ENCODE measurements around the gene SLC26A8.
"Not testable (repeated sequence)": the region's sequence is repeated elsewhere in the genome, so short reads cannot be mapped to it uniquely, and the experiment has no call there.

The SLC26A8 gene

DNA sequence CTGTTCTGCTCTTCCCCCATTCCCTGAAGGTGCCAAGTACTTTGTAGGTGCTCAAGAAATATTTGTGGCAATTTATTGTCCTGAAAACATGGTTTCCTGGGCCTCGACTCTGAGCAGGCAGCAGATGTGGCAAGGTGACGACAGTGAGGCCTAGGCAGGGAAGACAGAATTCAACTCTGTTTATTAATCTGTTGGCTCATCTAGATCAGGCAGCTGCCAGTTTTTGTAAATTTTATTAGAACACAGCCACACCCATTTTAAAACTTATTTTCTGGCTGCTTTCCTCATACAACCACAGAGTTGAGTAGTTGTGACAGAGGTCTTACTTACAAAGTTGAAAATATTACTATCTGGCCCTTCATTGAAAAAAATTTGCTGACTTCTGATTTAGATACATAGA lies 27.7 kb upstream of the SLC26A8 start:
- DNase-seq (ENCODE audit: low read depth, low spot score): no peak

- no peak for DNase-seq (ENCODE audit: low read depth, low spot score)
These were observed 26.7 kb upstream of the SLC26A8 start for GRCh38 chr6:36050947-36051710.

DNA sequence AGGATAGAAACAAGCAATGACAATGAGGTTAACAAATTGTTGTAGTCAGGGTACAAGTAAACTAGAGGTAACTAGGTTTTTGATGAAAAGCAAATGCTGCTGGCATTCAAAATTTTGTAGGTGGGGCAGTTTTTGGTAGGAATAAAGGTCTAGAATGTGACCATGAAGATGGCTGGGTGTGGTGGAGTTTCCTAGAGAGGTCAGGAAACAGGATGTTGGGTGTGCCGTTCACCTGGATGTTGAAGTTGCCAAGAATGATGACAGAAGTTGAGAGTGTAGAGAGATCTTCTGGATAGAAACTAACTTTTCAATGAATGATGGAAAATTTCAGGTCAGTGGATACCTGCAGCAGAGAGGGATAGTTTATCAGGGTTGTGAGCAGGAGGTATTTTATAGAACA lies 25.9 kb upstream of the SLC26A8 start:
- DNase-seq (ENCODE audit: low read depth, low spot score): no peak

DNA sequence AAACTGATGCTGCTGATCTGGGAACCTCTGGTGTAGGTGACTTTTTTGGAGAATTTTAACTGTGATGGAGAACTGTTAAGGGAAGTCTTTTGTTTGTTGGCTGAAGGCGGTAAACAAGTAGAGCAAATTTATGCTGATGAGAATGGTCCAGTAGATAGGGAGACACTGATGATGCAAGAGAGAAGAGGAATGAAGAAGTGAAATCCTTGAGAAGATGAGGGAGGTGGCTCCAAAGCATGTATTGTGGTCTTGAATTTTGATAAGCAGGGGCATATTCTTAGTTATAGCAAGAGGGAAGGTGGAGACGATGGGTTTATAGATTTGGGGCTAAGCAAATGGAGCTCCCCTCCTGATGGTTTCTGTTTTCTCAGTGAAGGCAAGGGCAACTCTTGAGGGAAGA lies 25.1 kb upstream of the SLC26A8 start:
- DNase-seq (ENCODE audit: low read depth, low spot score): no peak

- DNase-seq (ENCODE audit: low read depth, low spot score): no peak
These were observed 18.3 kb upstream of the SLC26A8 start for GRCh38 chr6:36042618-36043260.

DNA sequence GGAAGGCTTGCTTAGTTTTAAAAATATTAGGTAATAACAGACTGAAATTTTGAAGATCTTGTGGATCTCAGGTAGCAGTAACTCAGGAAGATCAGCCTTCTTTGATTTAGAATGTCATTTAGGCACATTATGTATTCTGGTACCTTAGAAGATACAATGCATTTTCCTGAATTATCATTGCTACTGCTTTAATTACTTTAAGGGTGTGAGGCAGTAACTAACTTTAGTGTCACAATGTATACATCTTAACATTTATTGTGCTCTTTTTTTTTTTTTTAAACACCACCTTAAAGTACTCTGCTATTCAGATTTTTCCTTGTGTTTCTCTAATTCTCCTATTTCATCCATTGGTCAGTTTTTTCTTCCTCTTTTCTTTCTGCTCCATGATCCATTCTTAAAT lies 16.5 kb upstream of the SLC26A8 start:
- no peak for DNase-seq (ENCODE audit: low read depth, low spot score)

- DNase-seq (ENCODE audit: low read depth, low spot score): no peak
These were observed 14.7 kb upstream of the SLC26A8 start for GRCh38 chr6:36039112-36039511.

GRCh38 chr6:36038120-36038876 lies 13.9 kb upstream of the SLC26A8 start:
- no peak for DNase-seq (ENCODE audit: low read depth, low spot score)

DNA sequence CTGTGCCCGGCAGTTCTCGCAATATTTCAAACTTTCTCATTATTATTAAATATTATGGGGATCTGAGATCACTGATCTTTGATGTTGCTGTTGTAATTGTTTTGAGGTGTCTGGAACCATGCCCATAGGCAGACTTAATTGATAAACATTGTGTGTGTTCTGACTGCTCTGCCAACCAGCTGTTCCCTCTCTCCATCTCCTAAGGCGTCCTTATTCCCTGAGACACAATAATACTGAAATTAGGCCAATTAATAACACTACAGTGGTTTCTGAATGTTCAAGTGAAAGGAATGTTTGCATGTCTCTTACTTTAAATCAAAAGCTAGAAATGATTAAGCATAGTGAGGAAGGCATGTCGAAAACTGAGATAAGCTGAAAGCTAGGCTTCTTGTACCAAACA lies 10.8 kb upstream of the SLC26A8 start:
- DNase-seq (ENCODE audit: low read depth, low spot score): no peak

DNA sequence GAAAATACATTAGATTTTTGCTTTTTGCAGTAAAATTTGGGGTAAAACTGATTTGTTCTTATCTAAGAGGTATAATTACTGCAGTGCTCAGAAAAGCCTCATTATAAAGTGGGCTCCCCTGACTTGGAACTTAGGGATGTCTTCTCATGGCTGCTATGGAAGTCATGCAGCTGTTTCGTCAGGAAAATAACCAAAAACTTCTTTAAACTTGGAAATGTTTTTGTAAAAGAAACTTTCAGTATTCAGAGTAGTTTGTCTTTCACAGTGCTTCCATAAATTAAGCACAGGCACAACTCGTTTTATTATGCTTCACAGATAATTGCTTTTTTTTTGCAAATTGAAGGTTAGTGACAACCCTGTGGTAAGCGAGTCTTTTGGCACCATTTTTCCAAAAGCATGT lies 10.0 kb upstream of the SLC26A8 start:
- DNase-seq (ENCODE audit: low read depth, low spot score): no peak

- DNase-seq (ENCODE audit: low read depth, low spot score): no peak
These were observed 9.5 kb upstream of the SLC26A8 start for GRCh38 chr6:36033935-36034334.

DNA sequence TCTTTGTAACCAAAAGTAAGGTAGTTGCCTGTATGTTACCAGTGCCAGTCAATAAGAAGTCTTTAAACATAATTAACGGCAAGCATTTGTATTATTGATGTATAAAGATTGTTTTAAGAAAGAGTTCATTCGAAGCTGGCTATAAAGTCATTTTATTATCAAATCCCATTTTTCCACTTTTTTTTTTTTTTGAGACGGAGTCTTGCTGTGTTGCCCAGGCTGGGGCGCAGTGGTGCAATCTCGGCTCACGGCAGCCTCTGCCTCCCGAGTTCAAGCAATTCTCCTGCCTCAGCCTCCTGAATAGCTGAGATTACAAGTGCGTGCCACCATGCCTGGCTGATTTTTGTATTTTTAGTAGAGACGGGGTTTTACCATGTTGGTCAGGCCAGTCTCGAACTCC lies 8.7 kb upstream of the SLC26A8 start:
- DNase-seq (ENCODE audit: low read depth, low spot score): not testable (repeated sequence)

- DNase-seq (ENCODE audit: low read depth, low spot score): no peak
These were observed 7.8 kb upstream of the SLC26A8 start for GRCh38 chr6:36032261-36032660.

DNA sequence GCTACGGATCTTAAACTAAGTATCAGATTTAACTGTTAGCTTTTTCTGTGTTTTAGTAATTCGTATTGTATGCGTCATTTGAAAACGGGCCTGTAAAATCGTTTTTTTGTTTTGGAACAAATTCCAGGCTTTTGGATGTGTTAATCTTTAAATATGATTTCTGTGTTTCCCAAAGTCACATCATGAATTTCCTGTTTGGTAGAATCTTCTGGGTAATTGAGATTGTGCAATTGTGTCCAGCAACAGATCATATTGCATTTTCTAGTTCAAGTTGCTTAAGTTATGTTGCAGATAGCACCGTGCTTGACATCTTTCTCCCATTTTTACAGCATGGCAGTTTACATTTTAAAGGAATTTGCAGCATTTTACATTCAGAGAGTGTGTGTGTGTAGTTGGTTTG lies 5.0 kb upstream of the SLC26A8 start:
- no peak for DNase-seq (ENCODE audit: low read depth, low spot score)

DNA sequence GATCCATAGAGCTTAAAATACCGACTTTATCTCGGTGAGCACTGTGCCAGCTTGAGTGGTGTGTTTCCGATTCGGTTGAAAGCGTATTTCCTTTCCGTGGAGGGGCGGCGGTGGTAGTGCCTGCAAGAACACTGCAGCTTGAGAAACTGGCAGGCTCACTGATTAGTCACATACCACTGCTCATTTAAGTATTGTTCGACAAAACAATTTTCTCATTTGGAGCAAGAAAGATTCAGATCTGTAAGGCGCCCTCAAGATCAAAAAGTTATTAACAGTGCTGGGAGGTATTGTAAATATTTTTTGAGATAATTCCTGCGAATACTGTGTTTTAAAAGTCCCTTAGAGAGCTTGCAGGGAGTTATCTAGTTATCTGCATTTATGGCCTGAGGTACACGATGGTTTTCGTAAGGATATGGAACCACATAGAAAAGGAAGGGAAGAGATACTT lies 4.5 kb upstream of the SLC26A8 start:
- DNase-seq (ENCODE audit: low read depth, low spot score): peak; percentile 84

DNA sequence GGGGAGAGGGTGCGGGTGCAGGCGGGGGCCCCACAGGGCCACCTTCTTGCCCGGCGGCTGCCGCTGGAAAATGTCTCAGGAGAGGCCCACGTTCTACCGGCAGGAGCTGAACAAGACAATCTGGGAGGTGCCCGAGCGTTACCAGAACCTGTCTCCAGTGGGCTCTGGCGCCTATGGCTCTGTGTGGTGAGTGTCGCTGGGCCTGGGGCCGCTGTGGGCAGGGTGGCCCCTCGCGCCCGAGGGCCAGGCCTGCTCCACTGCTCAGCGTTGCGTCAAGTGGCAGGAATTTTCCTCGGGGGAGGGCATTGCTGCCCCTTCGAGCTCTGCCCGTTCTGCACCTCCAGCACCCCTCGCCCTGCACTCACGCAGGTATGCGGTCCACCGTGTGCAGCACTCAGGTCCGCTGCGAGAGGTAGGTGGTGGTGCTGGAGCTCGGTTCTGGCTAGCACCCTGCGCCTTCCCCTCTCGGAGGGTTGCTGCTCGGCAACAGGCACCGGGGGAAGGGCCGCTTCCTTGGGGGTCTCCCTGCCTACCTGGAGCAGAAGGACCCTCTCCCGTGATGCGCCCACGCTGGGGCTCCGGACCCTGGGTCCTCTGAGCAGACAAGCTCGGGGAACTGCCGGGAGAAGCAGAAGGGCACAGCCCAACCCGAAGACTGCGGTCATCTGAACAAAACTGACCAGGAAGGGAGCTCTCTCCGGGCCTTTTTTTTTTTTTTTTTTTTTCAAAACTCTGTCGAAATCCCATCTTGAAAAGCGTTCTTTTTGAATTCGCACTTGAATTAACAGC lies 3.8 kb upstream of the SLC26A8 start:
- DNase-seq (ENCODE audit: low read depth, low spot score): peak; percentile 59

- DNase-seq (ENCODE audit: low read depth, low spot score): peak; percentile 100
These were observed 3.2 kb upstream of the SLC26A8 start, which contains the start of gene MAPK14 for GRCh38 chr6:36027501-36028087. Gene MAPK14 (plus strand): TSS chr6:36027808. CDS start chr6:36028158, 350 bp downstream.

GRCh38 chr6:36025932-36026327 lies 1.5 kb upstream of the SLC26A8 start:
- DNase-seq (ENCODE audit: low read depth, low spot score): peak; percentile 48

DNA sequence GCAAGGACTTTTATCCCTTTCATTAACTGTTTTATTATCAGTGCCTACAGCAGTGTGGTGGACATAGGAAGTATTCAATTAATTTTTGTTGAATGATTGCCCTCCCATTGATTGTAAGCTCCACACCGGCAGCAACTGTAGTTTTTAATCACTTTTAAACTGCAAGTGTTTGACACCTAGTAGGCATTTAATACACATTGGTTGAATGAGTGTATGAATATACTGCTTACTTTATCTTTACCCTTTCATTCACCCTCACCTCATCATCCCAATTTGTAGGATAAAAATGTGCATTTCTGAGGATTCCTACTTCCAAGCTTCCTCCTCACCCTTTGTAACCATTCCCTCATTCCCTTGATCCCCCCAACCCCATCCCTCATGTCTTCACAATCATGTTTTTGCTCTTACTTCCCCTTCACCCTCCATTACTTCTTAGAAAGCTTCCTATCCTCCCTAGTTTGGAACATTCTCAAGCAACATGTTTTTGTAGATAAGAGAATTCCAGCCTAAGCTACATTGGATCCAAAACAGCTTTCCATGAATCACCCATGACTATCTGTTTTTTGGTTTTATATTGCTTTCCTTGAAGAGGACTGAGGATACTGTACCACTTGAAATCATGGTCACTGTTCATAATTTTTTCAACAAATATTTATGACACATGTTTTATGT lies 955 bp upstream of the SLC26A8 start:
- DNase-seq (ENCODE audit: low read depth, low spot score): peak; percentile 38

- DNase-seq (ENCODE audit: low read depth, low spot score): no peak
These were observed 4.3 kb downstream of the SLC26A8 start for GRCh38 chr6:36020154-36020553.

DNA sequence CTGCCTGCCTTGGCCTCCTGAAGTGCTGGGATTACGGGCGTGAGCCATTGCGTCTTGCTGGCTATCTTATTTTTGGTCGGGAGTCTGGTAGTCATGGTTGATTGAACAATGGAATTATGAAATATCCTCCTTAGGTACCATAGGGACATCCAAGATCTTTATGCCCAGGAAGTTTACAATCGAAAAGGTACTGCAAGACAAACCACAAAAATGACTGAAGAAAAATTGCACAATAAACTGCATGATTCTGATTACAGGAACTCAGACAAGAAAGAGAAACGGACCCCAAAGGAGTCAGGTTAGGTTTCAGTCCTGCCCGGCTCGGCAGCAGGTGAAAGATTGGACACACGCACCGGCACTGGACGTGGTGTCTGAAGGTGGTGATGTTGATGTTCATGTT lies 5.3 kb downstream of the SLC26A8 start:
- no peak for DNase-seq (ENCODE audit: low read depth, low spot score)
